Esophagus squamous epithelium (tissue), 5 donors: Measurements from ENCODE around the gene MAP3K20. TPM values are rescaled to one million over a fixed set of nuclear protein-coding genes. Genes with fewer than 3 reads are reported as not detected.

ENCODE experiments used
- DNase-seq: peaks from one replicate; lab custom pipeline; 2025; lab: John Stamatoyannopoulos, UW
- H3K27ac ChIP-seq, 4 donors: fragments of 200-600 bp; sonication (generic); one replicate each; pipeline ENCODE4 v1.5.1; 2016 to 2019; ENCODE audit warnings: mild to moderate bottlenecking in 1 of 4
- H3K27me3 ChIP-seq, 4 donors: fragments of 200-600 bp; sonication (generic); 1 replicate in 3 of 4; 2 replicates in 1 of 4; pipeline versions ENCODE4 v1.5.1 to v1.6.0; 2017 to 2021; ENCODE audit warnings: antibody characterized with exemption in 1 of 4
- H3K36me3 ChIP-seq, 3 donors: fragments of 200-600 bp; sonication (generic); one replicate each; pipeline ENCODE4 v1.5.1; 2016 to 2019
- H3K4me1 ChIP-seq, 3 donors: fragments of 200-600 bp; sonication (generic); one replicate each; pipeline ENCODE4 v1.5.1; 2017 to 2019
- H3K4me3 ChIP-seq, 4 donors: fragments of 200-600 bp; sonication (generic); 1 replicate in 3 of 4; 2 replicates in 1 of 4; pipeline ENCODE4 v1.5.1; 2016 to 2019; ENCODE audit warnings: mild to moderate bottlenecking in 2 of 4, moderate library complexity in 1 of 4
- H3K9me3 ChIP-seq, 3 donors: fragments of 200-600 bp; sonication (generic); one replicate each; pipeline ENCODE4 v1.5.1; 2016 to 2019
- CTCF ChIP-seq, 6 experiments: fragments of 450-650 bp in 4 of 6; fragments of 200-600 bp in 2 of 6; sonication (generic) in 2 of 6; IDR thresholded peaks; one replicate each; pipeline ENCODE4 v1.5.1; 2016 to 2019; ENCODE audit warnings: antibody characterized with exemption in 6 of 6, mild to moderate bottlenecking in 4 of 6, moderate library complexity in 4 of 6
- POLR2A ChIP-seq, 4 donors: fragments of 450-650 bp; IDR thresholded peaks; one replicate each; pipeline ENCODE4 v1.6.1; 2017; ENCODE audit warnings: antibody characterized with exemption in 4 of 4, mild to moderate bottlenecking in 4 of 4, moderate library complexity in 3 of 4
- whole genome bisulfite sequencing, 2 donors: methylation state at CpG; one replicate each; pipeline ENCODE4 v1.1.5; 2018; 5-methylcytosine and 5-hydroxymethylcytosine counted together
- intact Hi-C: fragments of 100-400 bp; cut with DNase I; formaldehyde crosslinking; loops from one replicate; pipeline ENCODE4 v1.15.0; 2022
- total RNA-seq, 4 donors: library from RNA; depleted of rRNA; stranded (reverse); fragments of >200 nt; gene quantifications; one replicate each; pipeline ENCODE4 v1.1.0, GENCODE V29; 2016
- donor health status: DM: yes; HTN: yes; CAD: no.

MAP3K20 gene
- total RNA-seq, 4 donors from 2014 or later = 7.2 to 55.3 (median 26.3) TPM

GRCh38 chr2:173044686-173045085, 31.0 kb upstream of the MAP3K20 start:
- no peaks in the 10 kb centered on the region for H3K9me3 ChIP-seq
- no peaks in the 10 kb centered on the region for H3K36me3 ChIP-seq
- no peak for DNase-seq
- peaks cover 6 to 32% (median 7%) of the 10 kb centered on the region in 3 donors for H3K4me1 ChIP-seq
- H3K27ac ChIP-seq = no peak overlapping the region
- TF ChIP-seq POLR2A (IDR thresholded peaks at IDR 0.05) (no peak), CTCF (IDR thresholded peaks at IDR 0.05) (no peak)
- intact Hi-C loops = no loop called here
- no peak overlapping the region for H3K4me3 ChIP-seq
- H3K27me3 ChIP-seq = no peaks in the 10 kb centered on the region
- 82 to 89% methylated on average over 6 to 10 of the region's 10 CpGs for WGBS, 2 donors

- Histone ChIP-seq H3K27ac (no peak overlapping the region), H3K27me3 (no peaks in the 10 kb centered on the region), H3K4me1 (peaks cover 11 to 37% (median 12%) of the 10 kb centered on the region in 3 donors), H3K9me3 (no peaks in the 10 kb centered on the region), H3K36me3 (no peaks in the 10 kb centered on the region), H3K4me3 (no peak overlapping the region)
- DNase-seq = no peak
- 76 to 83% methylated on average over 2 of the region's 2 CpGs for WGBS, 2 donors
- intact Hi-C loops = no loop called here
- no peak for TF ChIP-seq CTCF (IDR thresholded peaks at IDR 0.05)
- no peak for TF ChIP-seq POLR2A (IDR thresholded peaks at IDR 0.05)
These were observed 30.5 kb upstream of the MAP3K20 start for GRCh38 chr2:173045181-173045580.

GRCh38 chr2:173048522-173048896, 27.1 kb upstream of the MAP3K20 start:
- intact Hi-C loops = no loop called here
- 62 to 67% methylated on average over 3 of the region's 3 CpGs for WGBS, 2 donors
- H3K27ac ChIP-seq = peak overlapping the region; percentile 56 to 86 (median 79)
- no peaks in the 10 kb centered on the region for H3K27me3 ChIP-seq
- H3K4me3 ChIP-seq = no peak overlapping the region
- H3K4me1 ChIP-seq = peaks cover 11 to 44% (median 14%) of the 10 kb centered on the region in 3 donors
- H3K9me3 ChIP-seq = no peaks in the 10 kb centered on the region
- no peak for DNase-seq
- no peak for TF ChIP-seq POLR2A (IDR thresholded peaks at IDR 0.05)
- TF ChIP-seq CTCF (IDR thresholded peaks at IDR 0.05) = no peak
- no peaks in the 10 kb centered on the region for H3K36me3 ChIP-seq

GRCh38 chr2:173048897-173049661, 26.6 kb upstream of the MAP3K20 start:
- Histone ChIP-seq H3K36me3 (no peaks in the 10 kb centered on the region), H3K27ac (peak overlapping the region; percentile 65 to 86 (median 79)), H3K4me1 (peaks cover 11 to 44% (median 14%) of the 10 kb centered on the region in 3 donors), H3K4me3 (no peak overlapping the region), H3K27me3 (no peaks in the 10 kb centered on the region), H3K9me3 (no peaks in the 10 kb centered on the region)
- WGBS, 2 donors = 2 to 7% methylated on average over 4 of the region's 4 CpGs
- TF ChIP-seq CTCF (IDR thresholded peaks at IDR 0.05) (no peak), POLR2A (IDR thresholded peaks at IDR 0.05) (no peak)
- DNase-seq = no peak
- intact Hi-C loops = no loop called here

GRCh38 chr2:173049831-173050230, 25.8 kb upstream of the MAP3K20 start:
- TF ChIP-seq POLR2A (IDR thresholded peaks at IDR 0.05) (no peak), CTCF (IDR thresholded peaks at IDR 0.05) (no peak)
- H3K27me3 ChIP-seq = no peaks in the 10 kb centered on the region
- intact Hi-C loops = no loop called here
- no peaks in the 10 kb centered on the region for H3K36me3 ChIP-seq
- no peaks in the 10 kb centered on the region for H3K9me3 ChIP-seq
- H3K4me3 ChIP-seq = no peak overlapping the region
- H3K4me1 ChIP-seq = peaks cover 11 to 38% (median 14%) of the 10 kb centered on the region in 3 donors
- WGBS, 2 donors = 27 to 51% methylated on average over 3 of the region's 3 CpGs
- DNase-seq = no peak
- H3K27ac ChIP-seq = peak overlapping the region; percentile 65 to 86 (median 76)
